HG03196 (cell line): ENCODE results near the gene MBD3.

Experiments
- ATAC-seq: cut with Tn5 transposase; IDR thresholded peaks from one replicate; pipeline ENCODE4 v1.9.1; 2021; ENCODE audit not compliant: unreplicated experiment

Gene MBD3

DNA sequence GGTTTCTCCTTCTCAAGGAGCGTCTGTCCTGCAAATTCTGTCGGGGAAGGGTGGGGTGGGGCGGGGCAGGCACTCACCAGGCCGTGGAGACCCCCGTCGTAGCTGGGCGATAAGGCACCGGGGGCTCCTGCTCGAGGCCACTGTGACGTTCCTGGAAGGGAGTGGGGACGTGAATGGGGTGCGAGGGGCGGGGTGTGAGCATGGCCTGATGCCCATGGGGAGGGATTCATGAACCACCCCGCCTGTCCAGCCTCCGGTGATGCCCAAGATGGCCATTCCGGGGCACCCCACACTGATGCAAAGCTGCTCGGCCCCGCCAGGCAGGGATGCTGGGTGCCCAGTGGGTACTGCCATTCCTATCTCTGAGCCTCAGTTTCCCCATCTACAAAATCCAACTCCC is 27.0 kb upstream of the MBD3 start:
- ATAC-seq, result no peak

- ATAC-seq, result no peak
Measured at GRCh38 chr19:1619094-1619439, 26.4 kb upstream of the MBD3 start.

- ATAC-seq, result no peak
Measured at GRCh38 chr19:1618157-1619093, 25.8 kb upstream of the MBD3 start.

GRCh38 chr19:1616875-1617274 is 24.2 kb upstream of the MBD3 start:
- ATAC-seq, result no peak

- no peak for ATAC-seq
Measured at GRCh38 chr19:1616396-1616795, 23.7 kb upstream of the MBD3 start.

- ATAC-seq, result no peak
Measured at GRCh38 chr19:1615156-1615765, 22.6 kb upstream of the MBD3 start.

DNA sequence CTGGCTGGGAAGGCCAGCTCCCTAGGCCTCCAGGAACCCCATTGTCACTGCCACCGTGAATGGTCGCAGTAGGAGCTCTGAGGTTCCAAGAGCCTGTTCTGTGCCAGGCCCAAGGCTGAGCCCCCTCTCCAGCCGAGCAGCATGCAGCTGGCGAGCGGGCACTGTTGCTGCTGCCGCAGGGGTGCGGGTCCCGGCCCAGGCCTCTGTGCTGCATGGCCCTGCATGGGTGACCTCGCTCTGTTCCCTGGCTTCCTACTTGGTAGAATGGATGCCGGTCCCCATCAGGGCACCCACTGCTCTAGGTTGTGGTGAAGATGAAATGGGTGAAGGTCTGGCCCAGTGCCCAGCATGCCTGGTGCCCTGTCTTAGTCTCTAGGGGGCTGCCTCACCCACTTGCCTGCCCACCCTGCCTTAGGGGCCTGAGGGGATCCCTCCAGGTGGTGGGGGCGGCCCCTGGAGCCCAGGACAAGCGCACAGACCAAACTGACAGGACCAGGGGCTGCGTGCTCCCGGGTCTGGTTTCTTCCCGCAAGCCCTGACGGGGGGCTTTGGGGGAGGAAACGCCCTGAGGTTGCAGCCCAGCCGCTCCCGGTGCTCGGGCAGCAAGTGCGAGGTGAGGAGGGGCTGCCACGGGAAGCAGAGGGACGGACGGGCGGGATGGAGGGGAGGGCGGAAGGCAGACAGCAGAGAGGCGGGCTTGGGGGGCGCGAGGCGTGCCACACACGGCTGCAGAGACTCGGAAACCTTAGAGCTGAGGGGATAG is 21.3 kb upstream of the MBD3 start:
- ATAC-seq, result no peak

DNA sequence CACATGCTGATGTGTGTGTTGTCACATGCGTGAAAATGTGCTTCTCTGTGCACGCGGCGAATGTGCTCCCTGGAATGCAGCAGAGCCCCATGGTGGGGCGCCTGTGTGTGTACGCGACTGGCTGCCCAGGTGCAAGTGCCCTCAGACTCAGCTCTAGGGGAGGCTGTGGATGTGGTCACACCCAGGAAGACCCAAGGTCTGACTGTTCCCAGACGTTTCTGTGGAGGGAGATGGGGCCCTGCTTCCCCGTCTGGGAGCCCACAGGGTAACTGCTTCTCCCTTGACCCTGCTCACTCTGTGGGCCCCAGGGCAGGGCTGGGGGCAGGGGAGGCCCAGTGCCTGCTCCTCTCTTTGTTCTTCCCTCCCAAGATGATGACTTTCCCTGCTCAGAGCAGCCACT is 20.5 kb upstream of the MBD3 start:
- no peak for ATAC-seq

GRCh38 chr19:1612114-1613086 is 19.7 kb upstream of the MBD3 start:
- ATAC-seq, result no peak

DNA sequence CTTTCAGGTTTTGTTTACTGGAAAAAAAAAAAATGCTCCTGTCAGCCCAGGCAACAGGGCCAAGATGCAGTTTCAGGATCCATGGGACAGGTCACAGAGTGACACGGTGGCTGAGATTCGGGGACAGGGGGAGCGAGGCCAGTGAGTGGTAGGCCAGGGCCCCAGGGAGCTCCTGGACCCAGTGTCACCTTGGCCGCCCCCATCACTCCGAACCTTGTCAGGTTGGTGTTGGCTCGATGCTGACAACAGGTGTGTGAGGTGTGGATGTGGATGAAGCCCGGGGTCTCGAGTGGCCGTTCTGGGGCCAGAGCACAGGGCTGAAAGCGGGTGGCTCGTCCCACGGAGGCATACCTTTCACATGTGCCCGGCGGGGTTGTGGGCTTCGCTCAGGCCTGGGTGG is 18.7 kb upstream of the MBD3 start:
- ATAC-seq, result no peak

- ATAC-seq, result no peak
Measured at GRCh38 chr19:1610579-1610978, 17.9 kb upstream of the MBD3 start.

- ATAC-seq, result no peak
Measured at GRCh38 chr19:1609680-1610474, 17.2 kb upstream of the MBD3 start.

DNA sequence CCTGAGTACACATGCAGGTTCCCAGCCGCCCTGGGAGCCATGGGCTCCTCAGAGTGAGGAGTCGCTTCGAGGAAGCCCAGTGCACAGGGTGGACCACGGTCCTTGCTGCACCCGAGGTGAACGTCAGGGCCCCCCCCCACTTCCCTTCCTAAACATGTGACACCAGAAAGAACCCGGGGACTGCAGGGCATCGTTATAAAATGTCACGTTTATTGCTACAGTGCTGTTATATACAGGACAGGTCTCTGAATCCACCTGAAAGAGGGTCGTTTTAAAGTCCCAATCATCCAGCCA is 16.4 kb upstream of the MBD3 start:
- no peak for ATAC-seq

DNA sequence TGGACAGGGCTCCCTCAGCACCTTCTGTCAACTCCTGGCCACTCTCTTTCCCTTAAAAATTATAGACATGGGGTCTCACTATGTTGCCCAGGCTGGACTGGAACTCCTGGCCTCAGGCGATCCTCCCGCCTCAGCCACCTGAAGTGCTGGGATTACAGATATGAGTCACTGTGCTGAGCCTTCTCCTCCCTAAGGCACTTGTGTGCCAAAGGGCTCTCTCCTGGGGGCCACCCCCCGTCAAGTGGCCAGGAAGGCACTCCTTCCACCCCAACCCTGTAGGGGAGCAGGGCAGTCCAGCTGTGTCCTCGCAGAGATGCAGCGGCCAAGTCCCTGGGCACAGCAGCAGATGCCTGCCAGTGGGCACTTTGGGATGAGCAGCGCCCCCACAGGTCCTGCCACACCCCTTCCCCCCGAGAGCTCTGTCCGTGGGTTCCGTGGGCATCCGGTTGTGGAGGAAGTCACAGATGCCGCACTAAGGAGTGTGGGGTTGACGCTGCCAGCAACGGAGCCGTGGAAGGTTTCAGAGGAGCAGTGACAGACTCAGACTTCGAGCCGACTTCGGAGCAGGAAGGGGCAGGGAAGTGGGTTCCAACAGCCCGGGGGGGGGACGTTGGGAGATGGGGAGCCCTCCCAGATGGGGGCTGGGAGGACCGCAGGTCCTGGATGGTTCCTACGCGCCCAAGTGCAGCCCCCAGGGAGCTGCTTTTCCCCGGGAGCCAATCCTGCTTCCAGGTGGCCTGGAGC is 15.9 kb upstream of the MBD3 start:
- no peak for ATAC-seq

- peak; percentile 1 for ATAC-seq
Measured at GRCh38 chr19:1606138-1606651, 13.5 kb upstream of the MBD3 start.

GRCh38 chr19:1605236-1606137 is 12.8 kb upstream of the MBD3 start, which contains the start of gene UQCR11:
Gene UQCR11, minus strand, starts transcription at chr19:1605462. Its CDS starts 53 bp downstream, at chr19:1605409.
- ATAC-seq, result peak; percentile 86

DNA sequence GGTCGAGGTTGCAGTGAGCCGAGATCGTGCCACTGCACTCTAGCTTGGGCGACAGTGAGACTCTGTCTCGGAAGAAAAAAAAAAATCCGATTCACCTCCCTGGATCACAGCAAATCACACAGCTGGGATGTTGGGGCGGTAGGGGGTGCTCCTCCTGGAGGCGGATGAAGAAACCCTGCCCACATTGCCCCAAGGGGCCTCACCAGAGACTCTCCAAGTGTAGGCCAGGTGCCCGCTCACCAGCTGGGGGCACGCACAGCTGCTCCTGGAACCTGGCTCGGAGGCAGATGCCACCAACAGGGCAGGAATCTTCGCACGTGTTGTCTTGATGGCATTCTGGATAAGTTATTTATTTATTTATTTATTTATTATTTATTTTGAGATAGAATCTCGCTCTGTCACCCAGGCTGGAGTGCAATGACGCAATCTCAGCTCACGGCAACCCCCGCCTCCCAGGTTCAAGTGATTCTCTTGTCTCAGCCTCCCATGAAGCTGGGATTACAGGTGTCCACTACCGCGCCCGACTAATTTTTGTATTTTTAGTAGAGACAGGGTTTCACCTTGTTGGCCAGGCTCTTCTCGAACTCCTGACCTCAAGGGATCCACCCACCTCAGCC is 9.5 kb upstream of the MBD3 start:
- no peak for ATAC-seq
